ENCODE measurements around the gene SPEF2. TPM values are rescaled to one million over a fixed set of nuclear protein-coding genes. Genes with fewer than 3 reads are reported as not detected.

Gene SPEF2
- total RNA-seq, 1 donor from 2014 or later, result 14.4 TPM

DNA sequence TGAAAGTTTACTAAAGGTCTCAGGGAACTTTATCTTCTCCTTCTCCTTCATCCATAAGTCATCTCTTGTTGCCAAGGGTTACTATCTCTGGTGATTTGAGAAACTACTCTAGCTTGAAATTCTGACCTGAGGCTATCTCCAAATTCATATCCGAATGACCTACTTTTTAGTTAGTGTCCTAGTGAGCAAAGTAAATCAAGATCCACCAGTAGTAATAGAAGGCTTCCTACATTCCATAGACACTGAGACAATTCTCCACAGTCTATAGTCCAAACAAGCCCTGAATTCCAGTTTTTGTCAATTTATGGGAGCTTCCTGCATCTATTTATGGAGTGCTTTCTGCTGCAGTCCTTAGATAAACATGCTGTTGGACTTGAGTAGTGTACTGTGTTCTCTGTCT, 244.1 kb downstream of the SPEF2 start:
- DNase-seq (ENCODE audit: low spot score) (no peak), ATAC-seq (no peak)
- intact Hi-C loops (cut with DNase I), result no loop called here

DNA sequence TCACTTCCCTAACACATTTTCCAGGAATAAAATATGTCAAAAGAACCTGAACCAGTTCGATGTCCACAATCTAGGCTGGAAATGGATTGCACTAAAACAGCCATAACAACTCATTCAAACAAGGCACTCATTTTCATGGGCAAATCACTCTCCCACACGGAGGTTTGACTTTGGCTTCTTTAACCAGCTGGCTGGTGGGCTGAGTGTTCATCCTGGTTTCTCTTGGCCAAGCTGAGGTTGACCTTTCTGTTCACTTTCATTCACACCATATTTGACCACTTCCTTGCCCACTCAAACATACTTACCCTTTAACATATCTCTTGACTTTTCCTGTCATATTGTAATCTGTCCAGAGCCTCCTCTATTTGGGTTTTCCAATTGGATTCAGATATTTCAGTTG, 244.5 kb downstream of the SPEF2 start:
- DNase-seq (ENCODE audit: low spot score), result no peak
- ATAC-seq, result no peak
- intact Hi-C loops (cut with DNase I), result no loop called here

DNA sequence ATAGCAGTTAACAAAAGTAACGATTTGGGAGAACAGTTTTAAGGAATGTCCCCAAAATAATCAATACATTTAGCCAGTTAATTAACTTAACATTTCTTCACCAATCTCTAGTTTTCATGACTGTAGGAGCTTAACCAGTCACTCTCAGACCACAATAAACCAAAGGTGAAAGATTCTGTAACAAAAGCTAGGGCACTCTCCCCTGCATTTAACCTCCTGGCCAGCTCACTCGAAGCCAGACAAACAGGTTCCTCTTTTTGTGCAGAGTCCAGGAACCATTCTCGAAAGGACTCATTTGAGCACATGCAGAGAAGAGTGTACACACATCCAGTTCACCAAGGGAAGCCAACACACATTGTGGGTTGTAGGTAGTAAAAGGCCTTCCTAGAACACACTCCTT, 245.5 kb downstream of the SPEF2 start:
- intact Hi-C loops (cut with DNase I), result no loop called here
- no peak for DNase-seq (ENCODE audit: low spot score)
- ATAC-seq, result no peak

Other genes with a start within 250 kb of the SPEF2 start
- 7.8 TPM for gene IL7R, start 239.0 kb downstream of the SPEF2 start, total RNA-seq